Glutamatergic neuron (in vitro differentiated cells): Measurements from ENCODE around the gene DTD1. TPM values are rescaled to one million over a fixed set of nuclear protein-coding genes. Genes with fewer than 3 reads are reported as not detected.

Experiments used
- DNase-seq: peaks from one replicate; pipeline ENCODE4 v3.0.0; 2022
- H3K27ac Mint-ChIP-seq: one replicate; pipeline ENCODE4 v1.8.0; 2020; ENCODE audit warnings: mild to moderate bottlenecking, mixed read lengths, inconsistent platforms; ENCODE audit not compliant: unreplicated experiment
- H3K27me3 Mint-ChIP-seq: one replicate; pipeline ENCODE4 v1.8.0; 2020; ENCODE audit warnings: mild to moderate bottlenecking, moderate library complexity, mixed read lengths, inconsistent platforms; ENCODE audit not compliant: unreplicated experiment
- H3K36me3 Mint-ChIP-seq: one replicate; pipeline ENCODE4 v1.8.0; 2020; ENCODE audit warnings: mild to moderate bottlenecking, mixed read lengths, inconsistent platforms; ENCODE audit not compliant: unreplicated experiment
- H3K4me1 Mint-ChIP-seq: one replicate; pipeline ENCODE4 v1.8.0; 2020; ENCODE audit warnings: mild to moderate bottlenecking, low read depth, mixed read lengths, inconsistent platforms; ENCODE audit not compliant: unreplicated experiment
- H3K4me3 Mint-ChIP-seq: one replicate; pipeline ENCODE4 v1.8.0; 2020; ENCODE audit warnings: mild to moderate bottlenecking, mixed read lengths, inconsistent platforms; ENCODE audit not compliant: unreplicated experiment
- H3K9me3 Mint-ChIP-seq: one replicate; pipeline ENCODE4 v1.8.0; 2020; ENCODE audit warnings: mild to moderate bottlenecking, moderate library complexity, mixed read lengths, inconsistent platforms; ENCODE audit not compliant: unreplicated experiment
- CTCF ChIP-seq: fragments of 200-600 bp; sonication (generic); IDR thresholded peaks from one replicate; pipeline ENCODE4 v1.5.0; 2021; ENCODE audit not compliant: partially characterized antibody, unreplicated experiment
- total RNA-seq: library from RNA; stranded (reverse); fragmentation: NEBNext Ultra II Directional; extraction: Animal tissue kit (Norgen Biotek cat#: 25700); gene quantifications from one replicate; pipeline ENCODE4 v1.2.1, GENCODE V29; 2021; ENCODE audit not compliant: unreplicated experiment

The DTD1 gene
- total RNA-seq, 1 donor from 2014 or later, result 90.2 TPM

DNA sequence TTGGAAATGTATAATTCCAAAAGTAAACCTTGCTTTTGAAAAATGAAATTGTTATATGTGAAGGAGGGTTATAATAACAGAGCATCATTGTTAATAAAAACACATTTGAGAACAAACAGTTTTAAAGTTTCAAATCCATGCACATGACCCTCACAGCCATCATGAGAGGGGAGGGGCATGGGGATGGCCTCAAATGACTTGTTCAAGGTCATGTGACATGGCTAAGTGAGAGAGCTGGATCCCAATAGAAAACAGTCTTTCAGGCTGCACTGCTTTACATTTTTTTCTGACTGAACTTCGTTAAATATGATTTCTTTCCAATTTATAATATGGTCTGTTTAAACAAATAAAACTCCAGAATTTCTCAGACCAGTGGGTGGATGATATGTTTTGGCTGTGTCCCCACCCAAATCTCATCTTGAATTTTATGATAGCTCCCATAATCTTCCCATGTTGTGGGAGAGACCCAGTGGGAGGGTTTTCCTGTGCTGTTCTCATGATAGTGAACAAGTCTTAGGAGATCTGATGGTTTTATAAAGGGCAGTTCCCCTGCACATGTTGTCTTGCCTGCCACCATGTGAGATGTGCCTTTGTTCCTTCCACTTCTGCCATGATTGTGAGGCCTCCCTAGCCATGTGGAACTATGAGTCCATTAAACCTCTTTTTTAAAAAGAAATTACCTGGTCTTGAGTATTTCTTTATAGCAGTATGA, 66.0 kb downstream of the DTD1 start:
- Mint-ChIP-seq H3K27me3 (peaks cover 2% of the 10 kb centered on the region), H3K4me1 (peaks cover 13% of the 10 kb centered on the region), H3K27ac (no peak overlapping the region), H3K4me3 (no peak overlapping the region), H3K36me3 (no peaks in the 10 kb centered on the region), H3K9me3 (peaks cover 1% of the 10 kb centered on the region)
- no peak for DNase-seq
- TF ChIP-seq CTCF, result no peak

- Mint-ChIP-seq H3K4me3 (no peak overlapping the region), H3K36me3 (no peaks in the 10 kb centered on the region), H3K9me3 (peaks cover 1% of the 10 kb centered on the region), H3K27ac (no peak overlapping the region), H3K27me3 (peaks cover 2% of the 10 kb centered on the region), H3K4me1 (peaks cover 13% of the 10 kb centered on the region)
- TF ChIP-seq CTCF, result no peak
- DNase-seq, result no peak
Observed at GRCh38 chr20:18654448-18654773, 66.6 kb downstream of the DTD1 start.

- H3K27me3 Mint-ChIP-seq, result peaks cover 2% of the 10 kb centered on the region
Observed at GRCh38 chr20:18657575-18657974, 69.7 kb downstream of the DTD1 start.

GRCh38 chr20:18662279-18663040, 74.6 kb downstream of the DTD1 start:
- Mint-ChIP-seq H3K4me1 (no peaks in the 10 kb centered on the region), H3K27ac (no peak overlapping the region), H3K4me3 (no peak overlapping the region), H3K9me3 (peaks cover 1% of the 10 kb centered on the region), H3K27me3 (peaks cover 2% of the 10 kb centered on the region), H3K36me3 (no peaks in the 10 kb centered on the region)
- no peak for TF ChIP-seq CTCF
- no peak for DNase-seq

More at GRCh38 chr20:18657575-18657974, 69.7 kb downstream of the DTD1 start:
- Mint-ChIP-seq H3K36me3 (no peaks in the 10 kb centered on the region), H3K4me1 (no peaks in the 10 kb centered on the region), H3K27ac (no peak overlapping the region), H3K4me3 (no peak overlapping the region), H3K9me3 (no peaks in the 10 kb centered on the region)
- no peak for TF ChIP-seq CTCF
- no peak for DNase-seq

- peaks cover 2% of the 10 kb centered on the region for H3K27me3 Mint-ChIP-seq
- H3K4me3 Mint-ChIP-seq, result no peak overlapping the region
- TF ChIP-seq CTCF, result no peak
- no peak overlapping the region for H3K27ac Mint-ChIP-seq
- peaks cover 3% of the 10 kb centered on the region for H3K4me1 Mint-ChIP-seq
- no peak for DNase-seq
- H3K36me3 Mint-ChIP-seq, result no peaks in the 10 kb centered on the region
- H3K9me3 Mint-ChIP-seq, result peaks cover 5% of the 10 kb centered on the region
Observed at GRCh38 chr20:18663932-18664331, 76.1 kb downstream of the DTD1 start.
